Measurements from ENCODE around the gene PTPRN2.

Gene PTPRN2

GRCh38 chr7:157520249-157520648 lies 1067.4 kb downstream of the PTPRN2 start:
- DNase-seq (ENCODE audit: insufficient read length, low spot score) (no peak), FAIRE-seq (no peak)
- TF ChIP-seq CTCF (IDR thresholded peaks at IDR 0.05; ENCODE audit: insufficient read depth, missing control alignments) = no peak

- no peak for DNase-seq (ENCODE audit: insufficient read length, low spot score)
- TF ChIP-seq CTCF (IDR thresholded peaks at IDR 0.05; ENCODE audit: insufficient read depth, missing control alignments) = no peak
- FAIRE-seq = no peak
Measured at GRCh38 chr7:157519798-157520244, 1067.8 kb downstream of the PTPRN2 start.

- DNase-seq (ENCODE audit: insufficient read length, low spot score) = no peak
- no peak for FAIRE-seq
- TF ChIP-seq CTCF (IDR thresholded peaks at IDR 0.05; ENCODE audit: insufficient read depth, missing control alignments) = no peak
Measured at GRCh38 chr7:157519246-157519645, 1068.4 kb downstream of the PTPRN2 start.

- TF ChIP-seq CTCF (IDR thresholded peaks at IDR 0.05; ENCODE audit: insufficient read depth, missing control alignments) = no peak
- FAIRE-seq = no peak
- DNase-seq (ENCODE audit: insufficient read length, low spot score) = no peak
Measured at GRCh38 chr7:157518514-157519175, 1069.0 kb downstream of the PTPRN2 start.

GRCh38 chr7:157517782-157518513 lies 1069.7 kb downstream of the PTPRN2 start:
- DNase-seq (ENCODE audit: insufficient read length, low spot score) (no peak), FAIRE-seq (no peak)
- TF ChIP-seq CTCF (IDR thresholded peaks at IDR 0.05; ENCODE audit: insufficient read depth, missing control alignments) = no peak

- no peak for DNase-seq (ENCODE audit: insufficient read length, low spot score)
- no peak for FAIRE-seq
- no peak for TF ChIP-seq CTCF (IDR thresholded peaks at IDR 0.05; ENCODE audit: insufficient read depth, missing control alignments)
Measured at GRCh38 chr7:157516911-157517781, 1070.5 kb downstream of the PTPRN2 start.
